Endothelial cell of hepatic sinusoid (primary cell): ENCODE results near the gene MYRIP.
"Not testable (repeated sequence)": the region's sequence is repeated elsewhere in the genome, so short reads cannot be mapped to it uniquely, and the experiment has no call there.

Experiments
- in situ Hi-C: cut with HindIII; loops from 2 replicates; pipeline ENCODE4 v1.10.0; 2017; ENCODE audit warnings: low sequenced_read_pairs

Gene MYRIP

GRCh38 chr3:40118091-40118490, 308.7 kb downstream of the MYRIP start:
- in situ Hi-C loops: no loop called here

GRCh38 chr3:40120067-40120692, 310.8 kb downstream of the MYRIP start:
- in situ Hi-C loops: no loop called here

- in situ Hi-C loops: no loop called here
These were observed 311.4 kb downstream of the MYRIP start for GRCh38 chr3:40120806-40121205.

- in situ Hi-C loops: no loop called here
These were observed 315.5 kb downstream of the MYRIP start for GRCh38 chr3:40124918-40125317.

GRCh38 chr3:40128166-40128565, 318.8 kb downstream of the MYRIP start:
- in situ Hi-C loops: no loop called here

GRCh38 chr3:40129510-40129909, 320.1 kb downstream of the MYRIP start:
- in situ Hi-C loops: no loop called here

GRCh38 chr3:40129981-40130380, 320.6 kb downstream of the MYRIP start:
- in situ Hi-C loops: no loop called here

- in situ Hi-C loops: no loop called here
These were observed 321.3 kb downstream of the MYRIP start for GRCh38 chr3:40130721-40131120.

GRCh38 chr3:40133886-40134575, 324.6 kb downstream of the MYRIP start:
- in situ Hi-C loops: not testable (repeated sequence)

- in situ Hi-C loops: no loop called here
These were observed 328.3 kb downstream of the MYRIP start for GRCh38 chr3:40137591-40138295.

GRCh38 chr3:40143283-40144090, 334.1 kb downstream of the MYRIP start:
- in situ Hi-C loops: no loop called here

- in situ Hi-C loops: loop anchor here (5.0 kb wide), 1 partner anchor 92 kb away; no protein-coding TSS in a partner anchor
These were observed 339.4 kb downstream of the MYRIP start for GRCh38 chr3:40148827-40149226.

GRCh38 chr3:40152482-40153133, 343.2 kb downstream of the MYRIP start:
- in situ Hi-C loops: no loop called here

- in situ Hi-C loops: no loop called here
These were observed 351.5 kb downstream of the MYRIP start for GRCh38 chr3:40160933-40161332.

- in situ Hi-C loops: no loop called here
These were observed 353.2 kb downstream of the MYRIP start for GRCh38 chr3:40162616-40163015.

GRCh38 chr3:40166997-40167396, 357.6 kb downstream of the MYRIP start:
- in situ Hi-C loops: no loop called here

GRCh38 chr3:40167958-40168357, 358.5 kb downstream of the MYRIP start:
- in situ Hi-C loops: no loop called here

- in situ Hi-C loops: no loop called here
These were observed 360.6 kb downstream of the MYRIP start for GRCh38 chr3:40169983-40170382.

- in situ Hi-C loops: no loop called here
These were observed 361.0 kb downstream of the MYRIP start for GRCh38 chr3:40170395-40170794.

- in situ Hi-C loops: no loop called here
These were observed 363.2 kb downstream of the MYRIP start for GRCh38 chr3:40172560-40172959.
